HG02973 (cell line): ENCODE results near the gene KIF18B.

ENCODE experiments used
- ATAC-seq: cut with Tn5 transposase; IDR thresholded peaks from one replicate; pipeline ENCODE4 v1.9.1; 2021; ENCODE audit warnings: moderate library complexity; ENCODE audit not compliant: unreplicated experiment

KIF18B gene

DNA sequence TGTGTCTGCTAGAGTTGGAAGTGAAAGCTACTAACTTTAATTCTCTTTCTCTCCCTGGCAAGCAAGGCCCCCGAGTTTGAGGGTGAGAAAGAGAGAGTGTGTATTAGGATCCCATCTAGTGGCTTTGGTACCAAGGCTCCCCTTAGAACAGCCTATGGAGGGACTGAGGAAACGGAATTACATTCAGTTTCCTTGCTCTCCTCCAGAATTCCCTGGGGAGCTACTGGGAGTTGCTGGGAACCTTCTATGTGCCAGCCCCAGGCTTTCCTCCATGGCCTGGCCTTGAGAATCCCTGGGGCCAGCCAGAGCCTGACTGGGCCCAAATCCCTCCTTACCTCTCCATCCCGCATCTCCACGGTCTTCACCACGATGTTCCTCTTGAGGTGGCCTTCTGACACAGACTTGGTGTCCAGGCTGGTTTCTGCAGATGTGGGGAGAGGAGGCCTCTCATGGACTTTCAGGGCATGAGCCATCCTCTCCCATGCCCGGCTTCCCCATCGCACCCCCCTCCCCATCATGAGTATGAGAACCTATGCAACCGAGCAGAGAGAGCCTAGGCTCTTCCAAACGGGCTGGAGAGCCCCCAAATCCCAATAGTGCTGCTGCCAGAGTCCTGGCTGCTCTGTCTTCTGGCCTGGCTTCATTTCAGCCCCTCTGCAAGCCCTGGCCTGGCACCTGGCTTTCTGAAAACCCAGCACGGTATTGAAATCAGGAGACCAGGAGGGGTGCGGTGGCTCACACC, 39.7 kb downstream of the KIF18B start:
- ATAC-seq, result no peak

DNA sequence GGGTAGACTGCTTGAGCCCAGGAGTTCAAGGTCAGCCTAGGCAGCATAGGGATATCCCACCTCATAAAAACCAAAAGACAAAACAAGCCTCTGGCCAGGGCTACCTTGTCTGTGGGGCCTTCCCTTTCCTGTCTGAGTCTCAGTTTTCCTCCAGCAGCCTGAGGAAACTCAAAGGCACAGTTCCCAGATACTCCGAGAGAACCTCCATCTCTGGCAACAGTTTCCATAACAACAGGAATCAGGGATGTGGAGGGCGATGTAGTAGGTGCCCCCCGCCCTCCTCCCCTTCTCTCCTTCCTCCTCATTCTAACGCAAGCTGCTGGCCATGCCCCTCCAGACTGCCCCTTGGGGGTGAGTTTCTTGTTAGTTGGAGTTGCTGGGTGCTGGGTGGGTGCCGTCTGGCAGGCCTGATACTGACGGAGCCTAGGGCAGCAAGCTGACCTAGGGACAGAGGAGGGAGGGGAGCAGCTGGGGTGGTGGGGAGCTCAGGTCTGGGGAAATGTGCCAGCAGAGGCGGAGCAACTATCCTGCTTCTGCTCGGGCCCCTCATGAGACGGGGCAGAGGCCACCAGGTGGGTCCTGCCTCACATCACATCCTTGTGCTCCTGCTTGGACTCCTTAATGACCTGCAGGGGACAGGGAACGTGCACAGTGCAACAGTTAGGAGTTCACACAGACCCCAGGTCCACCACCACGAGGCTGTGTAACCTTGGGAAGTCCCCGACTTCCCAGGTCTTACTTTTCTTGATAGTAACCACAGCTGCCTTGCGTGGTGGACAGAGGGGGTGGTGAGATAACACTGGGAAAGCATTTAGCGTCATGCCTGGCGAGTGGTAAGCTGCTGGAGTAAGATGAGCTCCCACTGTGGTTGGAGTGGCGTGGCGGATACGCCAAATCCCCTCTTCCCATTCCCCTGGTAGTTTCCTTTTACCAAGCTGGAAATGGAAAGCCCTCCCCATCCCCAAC, 40.5 kb downstream of the KIF18B start:
- ATAC-seq, result no peak

DNA sequence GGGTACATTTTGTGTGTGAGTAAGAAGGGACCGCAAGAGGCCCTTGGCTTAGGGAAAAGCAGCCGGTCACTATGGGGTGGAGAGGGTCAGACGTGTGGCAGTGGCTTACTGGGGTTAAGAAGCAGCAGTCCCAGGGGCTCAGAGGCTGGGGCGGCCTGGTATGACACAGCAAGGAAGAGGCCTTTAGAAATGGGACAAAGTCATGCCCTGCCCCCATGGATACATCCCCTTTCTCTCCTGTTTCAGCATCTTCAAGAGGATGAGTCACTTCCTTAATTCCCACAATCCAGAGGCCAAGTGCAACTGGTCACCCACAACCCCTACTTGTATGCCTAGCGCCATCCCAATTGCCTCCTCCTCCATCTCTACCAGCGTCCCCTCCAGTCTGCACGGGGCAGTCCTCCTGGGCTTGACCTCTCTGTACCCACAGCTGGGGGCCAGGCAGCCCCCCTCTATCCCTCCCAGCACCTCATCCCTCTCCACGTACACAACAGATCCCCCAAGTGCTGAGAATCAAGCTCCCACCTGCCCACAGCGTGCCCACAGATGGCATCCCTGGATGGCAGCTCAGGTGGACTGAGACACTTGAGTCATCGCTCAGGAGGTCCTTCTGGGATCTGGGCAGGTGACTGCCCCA, 41.4 kb downstream of the KIF18B start:
- ATAC-seq, result no peak

DNA sequence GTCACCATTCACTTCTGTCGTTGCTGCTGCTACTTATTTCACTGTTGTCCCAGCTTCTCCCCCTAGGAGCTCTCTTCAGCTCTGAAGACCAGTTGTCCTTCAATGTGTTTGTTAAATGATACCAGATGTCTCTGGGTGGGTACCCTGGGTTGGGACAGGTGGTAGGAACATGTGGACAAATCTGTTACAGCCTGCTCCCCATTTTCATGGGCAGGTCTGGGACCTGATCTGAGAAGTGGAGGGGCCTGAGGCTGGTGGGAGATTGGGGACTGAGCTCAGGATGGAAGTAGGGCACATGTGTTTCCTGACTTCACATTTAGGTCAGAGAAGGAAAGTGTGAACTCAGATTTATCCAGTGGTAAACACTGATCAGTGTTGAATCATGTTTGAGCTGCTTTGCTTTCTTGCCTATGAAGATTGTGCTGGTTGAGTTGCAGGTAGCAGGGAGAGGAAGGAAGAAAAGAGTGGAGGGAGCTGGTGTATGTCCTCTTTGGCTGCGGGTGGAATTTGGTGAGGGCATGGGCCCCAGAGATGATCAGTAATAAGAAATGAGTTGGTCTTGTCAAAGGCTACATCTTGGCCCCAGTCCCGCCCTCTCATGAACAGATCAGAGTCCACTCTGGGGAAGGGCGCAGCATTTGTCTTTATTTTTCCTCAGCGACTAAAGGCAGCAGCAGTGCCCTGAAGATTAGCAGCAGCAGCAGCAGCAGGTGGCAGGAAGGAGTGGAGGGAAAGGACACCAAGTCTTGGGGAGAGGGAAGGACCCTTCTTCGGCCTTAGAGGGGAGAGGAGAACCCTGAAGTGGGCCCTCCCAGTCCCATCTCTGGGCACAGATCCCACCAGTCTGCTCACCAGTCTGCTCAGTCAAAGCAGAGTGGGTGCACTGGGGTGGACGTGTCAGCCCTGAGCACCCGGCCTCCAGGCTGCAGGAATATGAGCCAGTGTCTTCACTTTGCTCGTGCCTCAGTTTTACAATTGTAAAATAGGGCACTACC, 42.3 kb downstream of the KIF18B start:
- ATAC-seq, result no peak

DNA sequence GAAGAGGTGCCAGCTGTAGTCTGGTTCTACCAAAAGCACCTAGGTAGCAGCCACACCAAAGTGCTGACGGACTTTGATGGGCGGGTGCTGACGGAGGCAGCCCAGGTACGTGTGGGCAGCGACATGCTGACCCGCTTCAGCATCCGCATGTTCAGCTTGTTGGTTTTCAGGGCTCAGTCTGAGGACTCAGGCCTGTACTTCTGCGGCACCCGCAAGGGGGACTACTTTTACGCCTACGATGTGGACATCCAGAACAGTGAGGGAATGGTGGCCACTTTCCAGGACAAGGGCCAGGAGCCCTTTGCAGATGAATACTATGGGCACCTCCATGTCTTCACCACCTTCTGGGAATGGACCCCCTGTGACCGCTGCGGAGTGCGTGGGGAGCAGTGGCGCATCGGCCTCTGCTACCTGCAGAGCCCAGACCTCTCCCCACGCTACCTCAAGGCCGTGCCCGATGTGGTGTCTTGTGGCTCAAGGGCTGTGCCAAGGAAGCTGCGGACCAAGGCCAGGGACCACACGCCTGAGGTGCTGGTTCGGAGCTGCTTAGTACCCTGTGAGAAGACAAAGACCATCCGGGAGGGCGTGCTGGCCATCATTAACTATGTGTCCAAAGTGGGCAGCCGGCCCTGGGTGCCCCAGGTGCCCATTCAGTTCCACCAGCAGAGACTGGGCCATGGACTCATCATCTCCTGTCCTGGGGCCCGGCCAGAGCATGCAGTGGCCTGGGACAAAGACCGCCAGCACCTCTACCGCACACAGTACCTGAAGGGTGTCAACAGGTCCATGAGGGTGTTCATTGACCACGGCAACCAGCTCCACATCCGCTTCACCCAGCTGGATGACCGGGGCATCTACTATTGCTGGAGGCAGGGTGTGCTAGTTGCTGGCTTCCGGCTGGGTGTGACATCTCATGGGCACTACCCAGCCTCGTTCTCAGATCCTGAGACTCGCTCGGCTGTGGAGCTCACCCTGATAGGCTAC, 43.3 kb downstream of the KIF18B start:
- ATAC-seq, result no peak

DNA sequence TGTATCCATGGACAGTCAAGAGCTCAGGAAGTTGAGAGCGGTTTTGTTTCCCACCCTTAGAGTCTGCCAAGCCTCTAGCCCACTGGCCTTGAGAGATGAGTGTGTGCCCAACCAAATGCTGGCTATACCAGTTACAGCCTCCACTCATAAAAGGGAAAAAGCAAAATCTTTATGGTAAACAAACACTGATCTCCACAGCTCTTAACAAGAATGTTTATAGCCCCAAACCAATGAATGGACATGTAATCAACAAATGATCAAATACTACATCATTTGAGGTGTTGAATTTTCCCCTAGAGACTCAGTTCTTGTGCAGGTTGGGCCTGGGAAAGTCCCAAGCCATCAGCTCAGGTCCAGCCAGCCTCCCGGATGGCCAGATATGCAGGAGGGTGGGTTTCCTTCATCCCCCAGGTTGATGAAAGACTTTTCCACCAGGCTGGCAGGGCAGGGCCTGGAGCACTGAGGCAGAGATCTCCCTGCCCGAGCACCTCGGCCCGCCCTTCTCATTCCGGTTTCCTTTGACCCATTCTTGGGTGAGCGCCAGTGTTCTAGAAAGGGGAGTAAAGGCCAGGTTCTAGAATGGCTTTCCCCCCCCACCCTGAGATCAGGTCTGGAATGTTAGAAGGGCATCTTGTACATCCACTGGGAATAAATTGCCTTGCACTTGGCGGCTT, 44.4 kb downstream of the KIF18B start:
- ATAC-seq, result no peak

DNA sequence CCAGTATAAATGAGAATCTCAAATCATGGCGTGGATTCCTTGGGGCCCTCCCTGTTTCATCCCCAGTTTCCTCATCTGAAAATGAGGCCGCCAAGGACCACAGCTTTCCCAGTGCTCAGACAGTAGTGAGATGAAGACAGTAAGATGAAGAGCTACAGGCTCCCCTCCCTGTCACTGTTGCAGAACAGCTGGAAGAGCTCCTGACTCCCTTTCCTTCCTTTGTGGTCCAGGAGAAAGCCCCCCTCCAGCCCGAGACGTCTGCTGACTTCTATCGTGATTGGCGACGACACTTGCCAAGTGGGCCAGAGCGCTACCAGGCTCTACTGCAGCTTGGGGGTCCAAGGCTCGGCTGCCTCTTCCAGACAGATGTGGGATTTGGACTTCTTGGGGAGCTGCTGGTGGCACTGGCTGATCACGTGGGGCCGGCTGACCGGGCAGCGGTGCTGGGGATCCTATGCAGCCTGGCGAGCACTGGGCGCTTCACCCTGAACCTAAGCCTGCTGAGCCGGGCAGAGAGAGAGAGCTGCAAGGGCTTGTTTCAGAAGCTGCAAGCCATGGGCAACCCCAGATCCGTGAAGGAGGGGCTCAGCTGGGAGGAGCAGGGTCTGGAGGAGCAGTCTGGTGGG, 45.3 kb downstream of the KIF18B start:
- no peak for ATAC-seq

DNA sequence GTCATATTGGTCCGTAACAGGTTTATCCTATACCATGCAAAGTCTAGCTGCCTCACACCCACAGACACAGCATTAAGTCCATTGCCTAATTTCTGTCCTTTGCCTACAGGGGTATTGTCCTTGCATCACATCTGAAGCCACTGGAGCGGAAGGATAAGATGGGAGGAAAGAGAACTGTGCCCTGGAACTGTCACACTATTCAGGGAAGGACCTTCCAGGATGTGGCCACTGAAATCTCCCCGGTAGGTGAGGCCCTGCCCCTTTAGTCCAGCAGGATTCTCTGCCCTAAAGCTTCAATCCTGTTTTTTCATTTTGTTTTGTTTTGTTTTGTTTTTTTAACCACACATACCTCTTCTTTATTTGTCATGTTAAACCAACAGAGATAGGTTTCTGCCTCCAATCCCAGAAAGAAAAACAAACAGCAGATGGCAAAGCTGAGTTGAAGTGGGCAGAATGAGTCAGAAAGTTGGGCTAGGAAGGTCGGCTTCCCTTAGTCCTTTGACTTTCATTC, 46.1 kb downstream of the KIF18B start:
- no peak for ATAC-seq

DNA sequence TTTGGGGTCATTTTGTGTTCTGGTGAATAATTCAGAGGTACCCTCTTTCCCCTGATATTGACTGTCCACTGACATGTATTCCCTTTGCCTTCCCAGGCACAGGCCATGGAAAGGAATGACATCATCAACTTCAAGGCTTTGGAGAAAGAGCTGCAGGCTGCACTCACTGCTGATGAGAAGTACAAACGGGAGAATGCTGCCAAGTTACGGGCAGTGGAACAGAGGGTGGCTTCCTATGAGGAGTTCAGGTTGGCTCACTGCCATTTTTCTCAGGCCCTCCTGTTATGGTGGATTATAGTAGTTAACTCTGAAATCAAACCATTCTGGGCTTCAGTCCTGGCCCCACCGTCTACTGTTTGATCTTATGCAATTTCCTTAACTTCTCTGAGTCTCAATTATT, 46.7 kb downstream of the KIF18B start:
- no peak for ATAC-seq

DNA sequence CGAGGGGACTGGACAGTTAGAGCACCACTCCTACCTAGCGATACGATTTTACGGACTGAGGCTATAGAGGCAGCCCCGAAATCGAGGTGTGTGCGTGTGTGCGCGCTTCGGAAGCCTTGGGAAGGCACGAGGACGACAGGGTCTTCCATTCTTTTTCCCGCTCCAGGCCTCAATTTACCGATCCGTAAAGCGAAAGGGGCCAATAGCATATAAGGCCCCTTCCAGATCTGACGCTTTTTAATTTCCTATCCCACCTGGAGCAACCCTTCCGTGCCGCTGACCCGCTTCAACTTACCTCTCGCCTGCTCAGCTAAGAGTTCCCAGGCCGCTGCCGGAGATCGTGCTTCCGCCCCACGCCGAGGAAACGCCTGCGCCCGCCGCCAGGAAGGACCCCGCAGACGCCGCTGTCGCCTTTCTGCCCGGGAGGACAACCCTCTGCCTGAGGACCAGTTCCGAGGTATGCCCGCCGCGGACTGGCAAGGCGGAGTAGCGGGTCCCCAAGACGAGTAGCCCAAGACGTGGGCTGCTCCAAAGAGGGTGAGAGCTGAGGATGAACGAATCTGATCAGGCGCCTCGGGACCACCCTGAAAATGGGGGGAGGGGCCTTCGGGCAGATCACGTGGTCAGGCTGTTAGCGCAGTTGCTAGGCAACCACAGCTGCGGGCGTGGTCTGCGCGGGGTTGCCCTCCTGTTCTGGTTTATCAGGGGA, 48.3 kb downstream of the KIF18B start, which contains the start of gene EFTUD2:
Gene EFTUD2 (minus strand): TSS at position 372 of the 709 bp plus-strand sequence. CDS start 4,924 bp downstream, outside the sequence.
- peak; percentile 64 for ATAC-seq

DNA sequence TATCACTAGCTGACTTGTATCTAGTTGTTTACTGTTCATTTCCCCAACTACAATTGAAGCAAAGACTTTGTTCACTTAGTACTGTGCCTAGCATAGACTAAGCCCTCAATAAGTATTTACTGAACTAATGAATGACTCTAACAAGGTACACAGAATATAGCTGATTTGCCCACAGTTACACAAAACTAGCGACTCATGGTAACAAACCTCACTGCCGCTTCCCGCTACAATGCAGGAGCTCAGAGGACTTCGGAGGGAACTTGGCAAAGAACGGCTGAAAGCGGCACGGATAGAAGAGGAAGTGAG, 48.9 kb downstream of the KIF18B start:
- ATAC-seq, result no peak

DNA sequence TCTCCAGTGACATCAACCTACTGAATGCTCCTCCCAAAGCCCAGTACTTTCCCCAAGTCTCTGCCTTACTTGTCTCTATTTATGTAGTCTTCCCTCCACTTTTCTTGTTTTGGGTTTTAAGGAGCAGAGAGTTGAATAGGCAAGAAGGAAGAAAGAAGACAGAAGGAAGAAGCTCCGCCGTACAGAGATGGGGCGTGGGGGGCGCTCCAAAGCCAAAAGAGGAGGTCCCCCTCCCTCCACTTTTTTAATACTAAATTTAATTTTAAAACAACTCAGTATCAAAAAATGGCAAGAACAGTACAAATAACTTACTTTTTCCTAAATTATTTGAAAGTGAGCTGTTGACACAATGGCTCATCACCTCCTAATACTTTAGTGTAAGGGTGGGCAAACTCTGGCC, 52.9 kb downstream of the KIF18B start:
- ATAC-seq, result no peak

DNA sequence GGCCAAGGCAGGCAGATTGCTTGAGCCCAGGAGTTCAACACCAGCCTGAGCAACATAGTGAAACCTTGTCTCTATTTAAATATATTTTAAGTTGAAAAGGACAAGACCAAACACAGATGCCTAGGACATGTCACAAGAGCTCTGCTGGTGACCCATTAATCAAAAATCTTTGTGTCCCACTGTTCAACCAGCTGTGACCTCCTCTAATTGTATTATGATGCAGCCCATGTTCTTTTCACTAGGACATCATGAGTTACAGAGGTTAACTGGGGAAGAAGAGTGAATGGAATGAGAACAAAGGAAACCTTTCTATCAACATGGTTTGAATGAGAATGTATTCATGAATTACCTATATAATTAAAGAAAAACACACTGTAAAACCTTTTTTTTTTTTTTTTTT, 55.3 kb downstream of the KIF18B start:
- no peak for ATAC-seq

DNA sequence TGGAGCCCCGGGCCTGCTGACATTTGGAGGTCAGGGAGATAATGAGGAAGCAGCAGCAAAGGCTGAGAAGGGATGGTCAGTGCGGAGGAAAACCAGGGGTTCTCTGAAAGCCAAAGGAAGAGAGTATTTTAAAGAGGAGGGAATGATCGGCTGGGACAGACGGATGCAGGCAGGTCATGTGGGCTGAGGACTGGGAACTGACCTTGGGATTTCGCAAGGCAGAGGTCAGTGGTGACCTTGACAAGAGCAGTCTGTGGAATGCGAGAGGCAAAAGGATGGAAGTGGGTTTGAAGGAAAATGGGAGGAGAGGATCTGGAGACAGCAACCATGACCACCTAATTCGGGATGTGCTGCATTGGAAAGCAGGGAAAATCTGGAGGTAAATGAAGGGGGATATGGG, 58.6 kb downstream of the KIF18B start:
- no peak for ATAC-seq

DNA sequence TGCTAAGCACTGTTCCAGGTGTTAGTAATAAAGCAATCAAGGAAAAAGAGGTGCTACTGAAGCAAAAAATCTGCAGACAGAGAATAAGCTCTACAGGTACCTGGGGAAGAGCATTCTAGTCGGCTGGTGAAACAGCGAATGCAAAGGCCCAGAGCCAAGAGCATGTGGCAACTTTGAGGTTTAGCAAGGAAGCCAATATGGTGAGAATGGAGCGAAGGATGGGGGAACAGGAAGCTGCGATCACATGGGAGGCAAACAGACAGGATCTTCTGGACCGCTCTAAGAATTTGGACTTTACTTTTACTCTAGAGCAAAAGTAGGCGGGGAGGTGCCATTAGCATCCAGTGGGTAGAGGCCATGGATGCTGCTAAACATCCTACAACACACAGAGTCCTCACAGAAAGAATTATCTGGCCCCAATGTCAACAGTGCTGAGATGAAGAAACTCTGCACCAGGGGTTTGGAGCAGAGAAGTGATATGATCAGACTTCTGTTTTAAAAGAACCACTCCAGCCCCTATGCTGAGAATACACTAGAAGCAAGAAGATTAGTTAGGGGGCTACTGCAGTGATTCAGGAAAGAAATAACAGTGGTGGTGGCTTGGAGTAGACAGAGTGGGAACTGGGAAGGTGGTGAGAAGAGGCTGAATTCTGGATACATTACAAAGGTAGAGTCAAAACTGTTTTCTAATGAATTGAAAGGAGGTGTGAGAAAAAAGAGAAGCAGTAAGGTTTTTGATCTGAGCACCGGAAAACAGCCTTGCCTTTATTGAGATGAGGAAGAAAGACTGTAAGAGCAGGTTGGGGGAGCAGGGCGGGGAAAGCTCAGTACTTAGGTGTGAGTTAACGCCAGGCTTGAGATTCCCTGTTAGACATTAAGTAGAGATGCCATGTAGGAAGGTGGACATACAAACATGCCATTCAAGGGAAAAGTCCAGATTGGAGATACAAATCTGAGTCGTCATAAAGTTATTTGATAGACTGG, 59.3 kb downstream of the KIF18B start:
- no peak for ATAC-seq

DNA sequence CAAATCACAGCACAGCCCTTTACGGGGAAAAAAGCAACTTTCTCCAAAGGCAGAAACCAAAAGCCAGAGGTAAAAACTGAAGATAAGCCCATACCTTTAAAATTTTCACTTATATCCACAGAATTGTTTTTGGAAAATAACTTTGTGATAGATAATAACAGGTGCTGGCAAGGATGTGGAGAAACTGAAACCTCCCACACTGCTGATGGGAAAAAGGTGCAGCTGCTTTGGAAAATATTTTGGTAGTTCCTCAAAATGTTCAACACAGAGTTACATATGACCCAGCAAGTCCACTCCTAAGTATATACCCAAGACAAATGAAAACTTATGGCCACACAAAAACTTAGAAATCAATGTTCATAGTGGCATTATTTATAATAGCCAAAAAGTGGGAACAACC, 60.6 kb downstream of the KIF18B start:
- no peak for ATAC-seq
